ENCODE data around the gene OCA2.

- TF ChIP-seq KLF9 (CRISPR knock-in tag; IDR thresholded peaks at IDR 0.05; ENCODE audit: low read depth) (no peak), ZNF850 (CRISPR knock-in tag; conservative IDR thresholded peaks at IDR 0.05) (no peak), REST (IDR thresholded peaks at IDR 0.05; ENCODE audit: borderline replicate concordance in 1 of 2, low read depth in 1 of 2, low read length in 2 of 2) (no peak), MAX (IDR thresholded peaks at IDR 0.05) (no peak), TBP (CRISPR knock-in tag; IDR thresholded peaks at IDR 0.05) (no peak), SP1 (IDR thresholded peaks at IDR 0.05) (no peak), SP1 (CRISPR knock-in tag; IDR thresholded peaks at IDR 0.05) (no peak)
These were observed 233.7 kb downstream of the OCA2 start for GRCh38 chr15:27865323-27865922.

Measured in HepG2 (cell line).